OCI-LY7 (cell line): ENCODE data around the gene SEMG1. TPM values are rescaled to one million over a fixed set of nuclear protein-coding genes. Genes with fewer than 3 reads are reported as not detected.

Source experiments
- BruUV-seq: library from RNA; stranded (reverse); fragments of 400-500 nt; replicated peaks from 2 replicates; lab custom pipeline; 2021; lab: Mats Ljungman, UMichigan
- CTCF ChIA-PET: fragments of 300-600 bp; sonication (Branson Sonifier 250); formaldehyde crosslinking; loops from one replicate; lab custom pipeline; 2022; ENCODE audit warnings: antibody characterized with exemption; ENCODE audit not compliant: unreplicated experiment; lab: Charles Lee
- POLR2A ChIA-PET: fragments of 300-600 bp; sonication (Branson Sonifier 250); formaldehyde crosslinking; loops from one replicate; lab custom pipeline; 2022; ENCODE audit warnings: antibody characterized with exemption; lab: Charles Lee
- DNase-seq: peaks from one replicate; pipeline ENCODE4 v3.0.0-alpha.2; 2015; ENCODE audit warnings: low spot score
- H2AFZ ChIP-seq: fragments of 200-600 bp; sonication (generic), shearing (Covaris generic); 2 replicates; pipeline ENCODE4 v1.6.1; 2014; ENCODE audit warnings: mild to moderate bottlenecking, antibody characterized with exemption, low read length, moderate library complexity
- H3K27ac ChIP-seq: fragments of 200-600 bp; sonication (generic); 2 replicates; pipeline ENCODE4 v1.5.1; 2014; ENCODE audit warnings: mixed run types, low read depth, mild to moderate bottlenecking, moderate library complexity, low read length, inconsistent platforms; ENCODE audit not compliant: poor library complexity, severe bottlenecking
- H3K36me3 ChIP-seq: fragments of 200-600 bp; sonication (generic); 2 replicates; pipeline ENCODE4 v1.6.1; 2014; ENCODE audit warnings: mild to moderate bottlenecking, antibody characterized with exemption, low read length, moderate library complexity, mixed read lengths; ENCODE audit not compliant: insufficient read depth
- H3K4me1 ChIP-seq: fragments of 200-600 bp; sonication (generic); 2 replicates; pipeline ENCODE4 v1.5.1; 2014; ENCODE audit warnings: mild to moderate bottlenecking, low read length; ENCODE audit not compliant: insufficient read depth, poor library complexity, severe bottlenecking
- H3K4me2 ChIP-seq: fragments of 200-600 bp; sonication (generic); 2 replicates; pipeline ENCODE4 v1.6.1; 2014; ENCODE audit warnings: mild to moderate bottlenecking, low read length
- H3K4me3 ChIP-seq: fragments of 200-600 bp; sonication (generic); 2 replicates; pipeline ENCODE4 v1.5.1; 2014; ENCODE audit warnings: mild to moderate bottlenecking, low read depth, low read length; ENCODE audit not compliant: poor library complexity, severe bottlenecking
- H3K79me2 ChIP-seq: fragments of 200-600 bp; sonication (generic); 2 replicates; pipeline ENCODE4 v1.6.1; 2016; ENCODE audit warnings: low read depth, mild to moderate bottlenecking, low read length, moderate library complexity, mixed read lengths; ENCODE audit not compliant: insufficient read depth
- H3K9me2 ChIP-seq: fragments of 200-600 bp; sonication (generic); 2 replicates; pipeline ENCODE4 v1.6.1; 2016; ENCODE audit warnings: mild to moderate bottlenecking, low read length, mixed read lengths; ENCODE audit not compliant: insufficient read depth
- H3K9me3 ChIP-seq: fragments of 200-600 bp; sonication (generic); 2 replicates; pipeline ENCODE4 v1.6.1; 2014; ENCODE audit warnings: mild to moderate bottlenecking, mixed run types, low read length, mixed read lengths
- H4K20me1 ChIP-seq: fragments of 200-600 bp; sonication (generic); 2 replicates; pipeline ENCODE4 v1.6.1; 2014; ENCODE audit warnings: mild to moderate bottlenecking, antibody characterized with exemption, low read length, moderate library complexity, mixed read lengths; ENCODE audit not compliant: insufficient read depth
- CTCF ChIP-seq: fragments of 200-600 bp; sonication (generic); conservative IDR thresholded peaks from 2 replicates; pipeline ENCODE4 v1.5.1; 2014; ENCODE audit warnings: mild to moderate bottlenecking, antibody characterized with exemption, low read length, moderate library complexity, mixed read lengths
- EZH2phosphoT487 ChIP-seq: fragments of 200-600 bp; sonication (generic); IDR thresholded peaks from 2 replicates; pipeline ENCODE4 v1.6.1; 2018; ENCODE audit warnings: low read depth, borderline replicate concordance, mild to moderate bottlenecking, mixed run types, antibody characterized with exemption, low read length, moderate library complexity, mixed read lengths
- intact Hi-C: fragments of 100-400 bp; cut with micrococcal nuclease; formaldehyde crosslinking; loops from one replicate; pipeline ENCODE4 v1.10.0; 2022; ENCODE audit not compliant: unreplicated experiment
- total RNA-seq, 2 experiments: library from RNA; depleted of rRNA in 1 of 2; stranded (reverse); fragments of >200 nt in 1 of 2; shearing (Covaris generic) in 1 of 2; gene quantifications; 2 replicates each; pipeline ENCODE4 v1.2.3, GENCODE V29; 2014 to 2022

The SEMG1 gene
- total RNA-seq, 2 experiments from 2014 or later: not detected

GRCh38 chr20:45253261-45253660 lies 46.4 kb downstream of the SEMG1 start:
- CTCF ChIA-PET: no interaction called here
- intact Hi-C loops: no loop called here
- Histone ChIP-seq H3K4me3 (no peak overlapping the region), H3K4me1 (no peaks in the 10 kb centered on the region), H3K27ac (no peak overlapping the region), H3K79me2 (no peaks in the 10 kb centered on the region), H4K20me1 (no peaks in the 10 kb centered on the region), H3K4me2 (no peak overlapping the region), H3K9me2 (no peaks in the 10 kb centered on the region), H2AFZ (no peak overlapping the region), H3K9me3 (no peaks in the 10 kb centered on the region), H3K36me3 (no peaks in the 10 kb centered on the region)
- no peak for DNase-seq
- POLR2A ChIA-PET: no interaction called here
- no TSS peak for BruUV-seq
- TF ChIP-seq CTCF (no peak), EZH2phosphoT487 (no peak)

- Histone ChIP-seq H2AFZ (no peak within 1 kb of the TSS), H3K27ac (no peak within 1 kb of the TSS), H3K36me3 (no peaks in the 10 kb centered on the region), H3K9me2 (no peaks in the 10 kb centered on the region), H3K79me2 (no peaks in the 10 kb centered on the region), H4K20me1 (no peaks in the 10 kb centered on the region), H3K4me2 (no peak within 1 kb of the TSS), H3K9me3 (no peaks in the 10 kb centered on the region), H3K4me1 (no peaks in the 10 kb centered on the region), H3K4me3 (no peak within 1 kb of the TSS)
- CTCF ChIA-PET: no interaction called here
- BruUV-seq: no TSS peak
- intact Hi-C loops: no loop called here
- no peak for DNase-seq
- POLR2A ChIA-PET: no interaction called here
- TF ChIP-seq EZH2phosphoT487 (no peak), CTCF (no peak)
Measured at GRCh38 chr20:45254383-45255262, 47.8 kb downstream of the SEMG1 start, which contains the start of gene SLPI. TSS of gene SLPI (minus strand) at chr20:45254564. CDS start at chr20:45254543, 21 bp downstream.

GRCh38 chr20:45257161-45257560 lies 50.3 kb downstream of the SEMG1 start:
- H3K79me2 ChIP-seq: no peaks in the 10 kb centered on the region
- H2AFZ ChIP-seq: no peak overlapping the region
- CTCF ChIA-PET: no interaction called here
- TF ChIP-seq EZH2phosphoT487: no peak
- H3K4me1 ChIP-seq: no peaks in the 10 kb centered on the region
- H3K36me3 ChIP-seq: no peaks in the 10 kb centered on the region
- intact Hi-C loops: no loop called here
- H3K4me2 ChIP-seq: no peak overlapping the region
- H3K4me3 ChIP-seq: no peak overlapping the region
- H3K27ac ChIP-seq: no peak overlapping the region
- H3K9me2 ChIP-seq: no peaks in the 10 kb centered on the region
- H4K20me1 ChIP-seq: no peaks in the 10 kb centered on the region
- no peak for DNase-seq
- H3K9me3 ChIP-seq: no peaks in the 10 kb centered on the region
- POLR2A ChIA-PET: no interaction called here
- BruUV-seq: no TSS peak
